NCI-H2029 treated with DMSO at 0.1 percent for 48 hours (cell line): ENCODE measurements around the gene SHMT1.
"Not testable (repeated sequence)": the region's sequence is repeated elsewhere in the genome, so short reads cannot be mapped to it uniquely, and the experiment has no call there.

Experiments used
- DNase-seq: peaks from one replicate; lab custom pipeline; 2025; lab: John Stamatoyannopoulos, UW

The SHMT1 gene

DNA sequence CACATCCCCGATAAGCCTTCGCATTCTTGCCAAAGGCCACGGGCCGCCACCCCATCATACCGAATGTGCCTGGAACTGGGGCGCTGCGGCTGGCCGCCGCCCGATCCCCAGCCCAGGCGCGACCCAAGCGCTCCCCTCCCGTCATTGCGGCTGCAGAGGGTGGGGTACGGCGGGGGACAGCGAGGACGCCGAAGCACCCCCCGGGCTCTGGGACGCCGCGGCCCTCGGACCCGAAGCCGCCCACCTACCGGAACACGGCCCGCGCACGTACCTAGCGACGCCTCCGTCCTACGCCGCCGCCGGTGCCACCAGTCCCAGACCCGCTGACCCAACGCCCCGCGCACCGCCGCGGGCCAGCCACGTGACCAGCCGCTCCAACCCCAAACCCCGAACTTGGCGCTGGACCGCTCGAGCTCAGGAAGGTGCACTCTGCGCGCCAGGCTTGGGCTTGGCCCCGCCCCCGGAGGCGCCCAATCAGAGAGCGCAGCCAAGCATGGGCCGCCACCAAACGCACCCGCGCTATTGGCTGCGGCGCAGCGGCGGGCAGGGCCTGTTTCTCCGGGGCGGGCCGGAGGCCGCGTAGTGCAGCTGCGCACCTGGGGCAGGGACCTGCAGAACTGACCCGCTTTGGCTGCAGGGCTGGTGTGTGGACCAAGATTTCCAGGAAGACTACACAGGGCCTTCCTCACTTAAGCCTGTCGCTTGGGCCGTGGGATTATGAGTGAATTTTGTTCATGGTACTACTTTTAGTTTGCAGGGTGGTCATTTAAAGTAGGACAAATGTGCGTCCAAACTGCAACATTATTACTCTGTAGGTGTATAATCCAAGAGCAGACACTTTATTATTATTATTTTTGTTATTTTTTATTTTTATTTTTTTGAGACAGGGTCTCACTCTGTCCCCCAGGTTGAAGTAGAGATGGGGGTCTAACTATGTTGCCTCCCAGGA lies at the start of gene SHMT1:
TSS of gene SHMT1 (minus strand) at position 450 of the 949 bp plus-strand sequence. CDS start 7,569 bp downstream, outside the sequence.
- peak; percentile 30 for DNase-seq

DNA sequence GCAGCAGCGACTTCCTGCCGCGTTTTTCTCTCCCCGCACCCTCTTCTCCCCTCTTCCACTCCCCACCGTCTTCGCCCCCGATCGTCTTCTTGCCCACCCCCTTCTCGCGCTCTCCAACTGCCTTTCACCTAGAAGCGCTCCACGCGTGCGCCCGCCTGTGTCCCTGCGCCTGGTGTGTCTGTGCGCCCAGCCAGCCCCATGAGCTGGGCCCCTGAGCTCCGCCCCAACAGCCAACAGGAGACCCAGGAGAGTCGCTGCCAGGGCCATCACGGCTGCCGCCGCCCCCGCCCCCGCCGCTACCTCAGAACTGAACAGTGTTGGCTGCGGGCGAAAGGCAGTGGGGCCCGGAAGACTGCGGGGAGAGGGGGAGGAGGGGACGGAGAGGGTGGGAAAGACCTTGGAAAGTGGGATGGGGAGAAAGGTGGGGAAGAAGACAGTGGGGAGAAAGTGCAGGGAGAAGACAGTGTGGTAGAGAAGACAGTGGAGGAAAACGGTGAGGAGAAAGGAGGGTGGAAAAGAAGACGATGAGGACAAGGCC lies 48.7 kb upstream of the SHMT1 start:
- not testable (repeated sequence) for DNase-seq

DNA sequence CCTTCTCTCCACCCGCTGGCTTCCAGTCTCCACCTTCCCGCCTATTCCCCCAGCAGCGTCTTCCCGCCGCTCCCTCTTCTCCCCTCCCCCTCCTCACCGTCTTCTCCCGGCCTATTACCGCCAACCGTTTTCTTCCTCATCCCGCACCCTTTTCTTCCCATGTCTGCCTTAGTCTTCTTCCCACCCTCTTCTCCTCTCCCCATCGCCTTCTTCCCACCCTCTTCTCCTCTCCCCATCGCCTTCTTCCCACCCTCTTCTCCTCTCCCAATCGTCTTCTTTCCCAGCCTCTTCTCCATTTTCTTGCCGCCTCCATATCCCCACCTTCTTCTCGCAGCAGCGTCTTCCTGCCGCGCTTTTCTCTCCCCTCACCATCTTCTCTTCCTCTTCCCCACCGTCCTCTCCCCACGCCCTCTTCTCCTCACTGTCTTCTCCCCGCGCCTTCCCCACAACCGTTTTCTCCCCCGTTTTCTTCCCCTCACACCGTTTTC lies 48.1 kb upstream of the SHMT1 start:
- DNase-seq, result not testable (repeated sequence)

DNA sequence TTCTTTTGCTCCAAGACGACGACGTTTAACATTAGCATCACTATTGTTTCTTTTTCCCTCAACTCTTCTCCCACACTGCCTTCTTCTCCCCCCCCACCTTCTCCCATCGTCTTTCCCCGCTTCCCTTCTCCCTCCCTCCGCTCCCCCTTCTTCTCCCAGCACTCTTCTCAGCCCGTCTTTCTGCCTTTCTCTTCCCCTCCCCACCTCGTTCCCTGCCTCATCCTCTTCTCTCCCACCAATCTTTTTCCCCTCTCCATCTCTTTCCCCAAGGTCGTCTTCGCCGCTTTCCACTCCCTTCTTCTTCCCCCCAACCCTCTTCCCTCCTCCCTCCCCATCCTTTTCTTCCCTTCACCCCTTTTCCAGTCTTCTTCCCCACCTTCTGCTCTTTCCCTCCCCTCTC lies 47.4 kb upstream of the SHMT1 start:
- not testable (repeated sequence) for DNase-seq

DNA sequence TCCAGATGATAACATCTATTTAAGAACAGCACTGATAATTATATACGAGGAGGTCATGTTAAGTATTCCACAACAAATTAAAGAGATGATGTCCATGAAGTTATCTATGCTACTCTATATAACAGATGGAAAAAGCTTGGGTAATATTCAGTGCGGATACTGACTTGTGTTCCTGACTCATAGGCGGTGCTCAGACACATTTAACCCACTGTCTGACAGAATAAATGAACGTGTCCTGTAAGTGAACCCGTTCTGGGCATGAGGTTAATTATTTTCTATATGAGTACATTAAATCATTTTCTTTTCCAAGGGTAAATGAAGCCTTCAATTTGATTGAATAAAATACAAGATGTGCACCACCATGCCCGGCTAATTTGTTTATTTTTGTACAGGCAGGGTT lies 46.0 kb upstream of the SHMT1 start:
- DNase-seq, result not testable (repeated sequence)

DNA sequence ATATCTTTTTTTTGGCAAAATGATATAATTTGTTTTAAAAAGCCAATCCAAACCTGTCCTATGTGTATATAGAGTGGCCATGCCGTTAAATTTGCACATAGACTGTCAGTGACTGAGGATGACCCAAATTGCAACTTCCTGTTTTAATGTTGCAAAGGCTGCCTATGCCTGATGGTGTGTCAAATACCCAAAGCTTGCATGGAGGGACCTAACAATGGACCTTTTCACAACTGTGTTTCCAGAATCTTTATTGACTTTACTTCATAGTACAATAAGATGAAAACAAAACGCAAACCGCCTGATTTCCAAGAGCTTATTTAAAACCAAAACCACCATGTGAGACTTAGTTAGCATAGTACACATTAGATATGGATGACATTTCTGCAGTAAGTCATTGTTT lies 45.6 kb upstream of the SHMT1 start:
- not testable (repeated sequence) for DNase-seq

DNA sequence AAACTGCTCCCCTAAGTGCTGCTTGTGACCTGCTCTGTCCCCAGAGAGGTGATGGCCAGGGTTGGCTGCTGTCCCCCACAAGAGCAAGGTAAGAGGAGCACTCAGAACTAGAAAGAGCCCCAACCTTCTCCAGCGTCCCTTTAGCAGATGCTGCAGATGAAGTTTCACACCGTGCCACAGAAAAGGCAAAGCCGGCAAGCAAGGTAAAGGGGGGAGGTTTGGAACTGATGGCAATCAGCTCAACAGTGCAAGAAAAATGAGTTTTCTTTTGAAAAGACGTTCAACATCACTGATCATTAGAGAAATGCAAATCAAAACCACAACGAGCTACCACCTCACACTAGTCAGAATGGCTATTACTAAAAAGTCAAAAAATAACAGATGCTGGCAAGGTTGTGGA lies 40.3 kb upstream of the SHMT1 start:
- not testable (repeated sequence) for DNase-seq

DNA sequence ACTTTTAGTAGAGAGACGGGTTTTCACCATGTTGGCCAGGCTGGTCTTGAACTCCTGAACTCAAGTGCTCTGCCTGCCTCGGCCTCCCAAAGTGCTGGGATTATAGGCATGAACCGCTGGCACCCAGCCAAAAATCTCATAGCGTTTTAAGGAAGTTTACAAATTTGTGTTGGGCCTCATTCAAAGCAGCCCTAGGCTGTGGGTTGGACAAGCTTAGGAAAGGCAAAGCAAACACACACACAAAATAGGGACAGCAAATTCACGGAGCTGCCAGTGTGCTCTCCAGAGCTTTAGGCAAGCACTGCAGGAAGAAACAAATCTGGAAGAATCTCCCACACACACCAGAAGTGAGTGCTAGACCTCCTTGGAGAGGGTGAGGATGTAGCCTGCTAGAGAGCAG lies 39.8 kb upstream of the SHMT1 start:
- not testable (repeated sequence) for DNase-seq

DNA sequence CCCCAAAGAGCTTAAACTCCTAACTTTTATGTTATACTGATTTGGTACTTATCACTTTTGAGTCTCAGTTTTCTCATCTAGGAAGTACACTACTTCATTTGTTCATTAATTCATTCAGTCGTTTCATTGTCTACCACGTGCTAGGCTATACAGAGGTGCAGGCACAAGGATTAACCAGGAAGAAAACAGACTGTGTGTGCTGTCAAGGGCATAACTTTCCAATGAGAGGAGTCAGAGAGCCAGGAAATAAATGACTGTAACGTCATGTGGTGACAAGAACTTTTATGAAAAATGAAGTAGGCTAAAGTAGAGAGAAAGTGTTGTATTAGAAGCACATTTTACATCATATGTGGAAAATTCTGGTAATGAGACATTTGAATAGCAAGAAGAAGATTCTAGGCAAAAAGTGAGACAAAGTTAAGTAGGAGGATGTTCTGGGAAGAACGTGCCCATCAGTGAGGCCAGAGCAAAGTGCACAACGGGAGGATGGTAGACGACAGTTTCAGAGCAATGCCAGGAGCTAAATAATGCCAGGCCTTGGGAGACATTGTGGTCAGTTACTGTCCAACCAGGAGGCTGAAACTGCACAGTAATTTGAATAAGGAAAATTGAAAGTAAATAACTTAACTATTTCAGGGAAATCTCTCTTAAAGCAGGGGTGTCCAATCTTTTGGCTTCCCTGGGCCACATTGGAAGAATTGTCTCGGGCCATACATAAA lies 38.7 kb upstream of the SHMT1 start:
- DNase-seq, result not testable (repeated sequence)

DNA sequence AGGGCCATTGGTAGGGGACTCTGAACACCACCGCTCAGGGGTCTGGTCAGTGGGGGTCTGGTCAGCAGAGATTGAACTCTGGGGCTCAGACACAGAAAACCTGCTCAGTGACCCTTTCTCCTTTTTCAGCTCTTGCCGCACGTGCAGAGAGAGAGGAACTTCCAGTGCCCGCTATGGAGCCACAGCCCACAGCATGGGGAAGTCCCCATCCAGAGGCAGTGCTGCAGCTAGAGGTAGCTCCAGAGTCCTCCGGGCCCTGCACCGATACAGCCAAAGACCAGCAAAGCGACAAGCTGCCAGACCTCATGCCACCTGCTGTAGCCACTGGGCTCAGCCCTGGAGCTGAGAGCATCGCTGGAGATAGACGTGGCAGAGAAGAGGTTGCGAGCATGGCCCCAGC lies 25.4 kb upstream of the SHMT1 start:
- not testable (repeated sequence) for DNase-seq

DNA sequence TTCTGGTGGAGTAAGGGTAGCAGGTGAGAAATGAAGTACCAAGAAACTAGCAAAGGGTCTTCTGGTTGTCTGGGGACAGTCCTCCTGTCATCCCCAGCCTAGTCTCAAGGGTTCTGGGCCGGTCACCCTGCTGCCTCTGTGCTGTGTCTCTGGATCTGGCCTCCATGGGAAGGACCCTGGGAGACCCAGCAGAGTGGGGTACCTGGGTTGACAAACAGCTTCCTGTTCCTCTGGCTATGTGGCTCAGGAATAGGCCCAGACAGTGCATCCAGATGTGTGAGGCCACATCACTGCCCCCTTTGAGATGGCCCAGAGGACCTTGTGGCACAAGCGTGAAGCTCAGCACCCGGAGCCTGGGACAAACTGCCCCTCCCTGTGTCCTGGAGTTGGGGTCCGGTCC lies 24.9 kb upstream of the SHMT1 start:
- DNase-seq, result not testable (repeated sequence)

DNA sequence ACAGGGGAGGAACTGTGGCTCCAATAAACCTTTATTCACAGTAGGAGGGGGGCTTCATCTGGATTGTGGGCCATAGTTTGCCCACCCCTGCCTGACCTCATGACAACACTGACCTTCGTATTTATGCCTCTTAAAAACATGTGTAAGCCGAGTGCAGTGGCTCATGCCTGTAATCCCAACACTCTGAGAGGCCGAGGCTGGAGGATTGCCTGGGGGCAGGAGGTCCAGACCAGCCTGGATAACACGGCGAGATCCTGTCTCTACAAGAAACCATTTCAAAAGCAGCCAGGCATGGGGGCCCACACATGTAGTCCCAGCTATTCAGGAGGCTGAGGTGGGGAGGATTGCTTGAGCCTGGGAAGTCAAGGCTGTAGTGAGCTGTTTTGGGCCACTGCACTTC lies 24.2 kb upstream of the SHMT1 start:
- DNase-seq, result not testable (repeated sequence)

DNA sequence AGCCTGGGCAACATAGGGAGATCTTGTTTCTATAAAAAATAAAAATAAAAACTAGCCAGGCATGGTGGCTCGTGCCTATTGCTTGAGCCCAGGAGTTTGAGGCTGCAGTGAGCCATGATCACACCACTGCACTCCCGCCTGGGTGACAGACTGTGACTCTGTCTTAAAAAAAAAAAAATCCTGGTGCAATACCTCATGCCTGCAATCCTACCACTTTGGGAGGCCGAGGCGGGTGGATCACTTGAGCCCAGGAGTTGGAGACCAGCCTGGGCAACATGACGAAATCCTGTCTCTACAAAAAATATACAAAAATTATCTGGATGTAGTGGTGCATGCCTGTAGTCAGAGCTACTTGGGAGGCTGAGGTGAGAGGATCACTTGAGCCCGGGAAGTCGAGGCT lies 20.9 kb upstream of the SHMT1 start:
- DNase-seq, result not testable (repeated sequence)

DNA sequence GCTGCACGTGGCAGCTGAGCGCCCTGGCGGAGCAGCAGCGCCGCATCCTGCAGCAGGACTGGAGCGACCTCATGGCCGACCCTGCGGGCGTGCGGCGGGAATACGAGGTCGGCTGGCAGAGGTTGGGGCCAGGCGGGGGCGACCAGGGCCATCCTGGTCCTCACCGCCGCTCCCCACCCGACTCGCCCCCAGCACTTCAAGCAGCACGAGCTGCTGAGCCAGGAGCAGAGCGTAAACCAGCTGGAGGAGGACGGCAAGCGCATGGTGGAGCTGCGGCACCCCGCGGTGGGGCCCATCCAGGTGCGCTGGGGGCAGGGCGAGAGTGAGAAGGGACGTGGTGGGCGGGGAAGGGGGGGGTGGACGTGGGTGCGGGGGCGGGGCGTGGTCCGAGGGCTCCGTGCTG lies 19.7 kb upstream of the SHMT1 start:
- DNase-seq, result not testable (repeated sequence)

DNA sequence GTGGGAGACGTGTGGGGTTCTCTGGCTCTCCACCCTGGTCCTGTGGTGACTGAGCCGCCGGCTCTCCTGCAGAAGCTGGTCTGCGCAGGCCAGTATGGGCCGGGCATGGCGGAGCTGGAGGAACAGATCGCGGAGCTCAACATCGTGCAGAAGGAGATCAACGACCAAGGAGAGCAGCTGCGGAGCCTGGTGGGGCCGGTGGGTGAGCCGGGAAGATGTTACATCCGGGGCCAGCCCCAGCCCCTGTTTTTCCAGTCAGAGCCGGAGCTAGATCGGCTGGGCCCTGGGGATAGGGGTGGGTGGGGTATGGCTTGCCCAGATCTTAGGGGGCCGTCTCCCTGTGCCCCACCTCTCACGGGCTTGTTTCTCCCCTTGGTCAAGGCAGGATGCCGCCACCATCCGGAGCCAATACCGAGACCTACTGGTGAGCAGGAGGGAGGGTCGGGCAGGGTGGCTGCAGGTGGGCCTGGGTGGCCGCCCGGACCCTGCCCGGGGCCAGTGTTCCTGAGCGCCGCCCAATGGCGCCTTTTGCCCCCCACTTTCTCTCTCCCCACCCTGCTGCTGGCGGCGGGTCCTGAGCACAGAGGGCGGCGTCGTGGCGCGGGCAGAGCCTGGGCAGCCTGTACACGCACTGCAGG lies 19.2 kb upstream of the SHMT1 start:
- no peak for DNase-seq

DNA sequence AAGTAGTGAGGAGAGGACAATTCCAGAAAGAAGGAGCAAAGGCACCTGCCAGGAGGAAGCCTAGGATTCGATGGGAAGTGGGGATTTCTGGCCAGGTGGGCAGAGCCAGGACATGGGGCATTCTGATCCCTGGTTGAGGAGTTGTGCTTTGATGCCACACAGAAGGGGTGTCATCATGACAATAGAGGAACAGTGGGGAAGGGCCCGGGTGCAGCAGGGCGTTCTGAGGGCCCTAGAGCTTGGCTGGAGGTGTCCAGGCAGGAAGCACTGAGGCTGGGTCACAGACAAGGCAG lies 18.5 kb upstream of the SHMT1 start:
- no peak for DNase-seq

DNA sequence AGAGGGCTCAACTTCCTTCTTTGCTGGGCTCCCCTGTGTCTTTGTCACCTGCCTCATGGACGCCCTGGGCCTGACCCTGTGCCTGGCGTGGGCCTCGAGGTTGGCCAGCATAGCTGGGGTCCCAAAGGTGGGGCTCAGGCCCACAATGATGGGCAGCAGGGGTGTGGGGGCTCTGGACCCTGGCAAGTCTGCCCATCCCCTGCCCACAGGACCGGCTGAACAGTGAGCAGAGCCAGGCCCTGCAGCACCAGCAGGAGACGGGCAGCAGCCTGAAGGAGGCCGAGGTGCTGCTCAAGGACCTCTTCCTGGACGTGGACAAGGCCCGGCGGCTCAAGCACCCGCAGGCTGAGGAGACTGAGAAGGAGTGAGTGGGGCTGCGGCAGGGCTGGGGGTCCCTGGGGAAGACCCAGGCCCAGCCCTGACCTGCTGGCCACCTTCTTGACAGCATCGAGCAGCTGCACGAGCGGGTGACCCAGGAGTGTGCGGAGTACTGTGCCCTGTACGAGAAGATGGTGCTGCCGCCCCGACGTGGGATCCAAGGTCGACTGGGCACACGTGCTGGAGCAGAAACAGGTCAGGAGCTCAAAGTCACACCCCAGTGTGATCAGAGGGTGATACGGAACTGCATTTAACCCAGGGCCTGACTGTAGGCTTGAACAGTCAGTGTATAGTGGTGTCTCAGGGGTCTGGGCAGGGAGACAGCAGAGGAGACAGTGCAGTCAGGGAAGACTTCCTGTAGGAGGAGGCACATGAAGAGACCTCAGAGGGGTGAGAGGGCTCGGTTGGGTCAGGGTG lies 18.0 kb upstream of the SHMT1 start:
- DNase-seq, result no peak

DNA sequence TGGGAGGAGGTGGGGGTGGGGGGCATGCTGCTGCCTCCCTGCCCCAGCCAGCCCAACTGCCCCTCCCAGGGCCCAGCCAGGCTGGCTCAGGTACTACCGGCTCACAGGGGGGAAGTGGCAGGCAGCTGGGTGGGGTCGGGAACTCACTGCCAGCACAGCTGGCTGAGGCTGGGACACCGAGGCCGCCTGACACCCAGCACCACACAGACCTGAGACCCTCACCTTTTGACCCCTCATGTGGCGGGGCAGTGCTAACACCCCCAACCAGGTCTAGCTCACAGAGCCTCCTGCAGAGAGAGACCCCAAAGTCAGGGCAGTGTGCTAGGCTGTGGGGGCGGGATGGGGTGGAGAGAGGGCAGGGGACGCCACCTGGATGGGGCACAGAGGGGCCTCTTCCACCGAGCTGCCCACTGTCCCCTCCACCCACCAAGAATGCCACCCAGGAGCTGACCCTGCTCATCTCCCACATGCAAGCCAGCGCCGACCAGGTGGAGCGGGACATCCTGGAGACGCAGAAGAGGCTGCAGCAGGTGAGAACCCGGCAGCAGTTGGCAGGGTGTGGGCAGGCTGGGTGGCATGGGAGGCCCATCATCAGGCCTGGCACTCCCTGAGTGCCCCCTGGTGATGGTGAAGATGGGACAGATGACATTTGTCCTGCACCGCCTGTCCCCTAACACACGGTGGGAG lies 17.3 kb upstream of the SHMT1 start:
- DNase-seq, result no peak

DNA sequence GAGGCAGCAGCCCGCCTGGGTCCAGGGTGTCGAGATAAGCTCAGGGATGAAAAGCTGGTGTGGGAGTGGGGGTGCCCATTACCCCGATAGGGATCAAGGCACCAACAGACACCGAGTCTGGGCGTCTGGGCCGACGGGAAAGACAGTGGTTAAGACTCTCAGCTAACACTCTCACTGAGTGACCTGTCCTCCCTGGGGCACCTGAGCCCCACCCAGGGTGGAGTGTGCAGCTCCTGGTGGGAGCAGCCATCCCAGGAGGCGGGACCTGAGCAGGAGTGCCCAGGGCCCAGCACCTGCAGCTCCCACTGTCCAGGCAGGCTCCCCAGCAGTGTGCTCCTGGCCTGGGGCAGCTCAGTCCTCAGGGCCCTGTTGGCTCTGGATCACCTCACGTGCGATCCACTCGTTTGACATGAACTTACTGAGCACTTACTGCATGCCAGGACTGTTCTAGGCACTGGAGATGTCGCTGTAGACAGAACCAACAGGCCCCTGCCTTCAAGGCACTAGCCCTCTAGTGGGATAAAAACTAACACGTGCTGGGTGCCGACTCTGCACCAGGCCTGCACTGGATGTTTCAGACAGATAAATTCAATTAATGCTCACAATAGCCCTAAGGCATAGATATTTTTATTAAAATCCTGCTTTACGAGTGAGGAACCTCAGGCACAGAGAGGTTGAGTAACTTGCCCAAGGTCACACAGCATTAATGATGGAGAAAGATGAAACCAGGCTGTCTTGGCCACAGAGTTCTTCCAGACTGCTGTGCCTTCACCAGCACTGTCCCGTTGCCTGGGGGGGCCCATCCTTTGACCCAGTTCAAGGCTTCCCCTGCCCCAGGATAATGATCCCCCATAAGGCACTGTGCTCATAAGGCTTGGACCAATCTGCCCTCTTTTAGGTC lies 16.1 kb upstream of the SHMT1 start:
- DNase-seq, result no peak

DNA sequence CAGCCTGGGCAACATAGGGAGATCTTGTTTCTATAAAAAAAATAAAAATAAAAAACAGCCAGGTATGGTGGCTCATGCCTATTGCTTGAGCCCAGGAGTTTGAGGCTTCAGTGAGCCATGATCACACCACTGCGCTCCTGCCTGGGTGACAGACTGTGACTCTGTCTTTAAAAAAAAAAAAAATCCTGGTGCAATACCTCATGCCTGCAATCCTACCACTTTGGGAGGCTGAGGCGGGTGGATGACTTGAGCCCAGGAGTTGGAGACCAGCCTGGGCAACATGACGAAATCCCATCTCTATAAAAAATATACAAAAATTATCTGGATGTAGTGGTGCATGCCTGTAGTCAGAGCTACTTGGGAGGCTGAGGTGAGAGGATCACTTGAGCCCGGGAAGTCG lies 15.3 kb upstream of the SHMT1 start:
- DNase-seq, result not testable (repeated sequence)
